Breast epithelium (tissue), 4 donors: ENCODE measurements around the gene SCD5. TPM values are rescaled to one million over a fixed set of nuclear protein-coding genes. Genes with fewer than 3 reads are reported as not detected.

Experiments
- DNase-seq, 2 donors: peaks; one replicate each; pipeline ENCODE4 v3.0.0-alpha.2; 2019; ENCODE audit warnings: low spot score in 2 of 2
- H3K27ac ChIP-seq, 2 donors: fragments of 200-600 bp; sonication (generic) in 1 of 2; one replicate each; pipeline ENCODE4 v1.5.1; 2016 to 2019; ENCODE audit warnings: mild to moderate bottlenecking in 1 of 2
- H3K27me3 ChIP-seq, 2 donors: fragments of 200-600 bp; sonication (generic) in 1 of 2; one replicate each; pipeline versions ENCODE4 v1.5.1 to v1.6.0; 2017 to 2019; ENCODE audit warnings: control low read depth in 1 of 2, mild to moderate bottlenecking in 1 of 2
- H3K36me3 ChIP-seq: fragments of 200-600 bp; one replicate; pipeline ENCODE4 v1.5.1; 2019
- H3K4me1 ChIP-seq, 2 donors: fragments of 200-600 bp; sonication (generic); one replicate each; pipeline ENCODE4 v1.5.1; 2016 to 2019; ENCODE audit warnings: control low read depth in 1 of 2
- H3K4me3 ChIP-seq, 3 donors: fragments of 200-600 bp; sonication (generic); 1 replicate in 2 of 3; 2 replicates in 1 of 3; pipeline ENCODE4 v1.5.1; 2016 to 2019; ENCODE audit warnings: mild to moderate bottlenecking in 3 of 3, moderate library complexity in 2 of 3
- H3K9me3 ChIP-seq, 2 donors: fragments of 200-600 bp; sonication (generic) in 1 of 2; one replicate each; pipeline ENCODE4 v1.5.1; 2016 to 2019; ENCODE audit warnings: control low read depth in 1 of 2
- CTCF ChIP-seq, 3 donors: fragments of 450-650 bp; IDR thresholded peaks; one replicate each; pipeline ENCODE4 v1.5.1; 2016 to 2017; ENCODE audit warnings: antibody characterized with exemption in 3 of 3, mild to moderate bottlenecking in 3 of 3, moderate library complexity in 3 of 3
- POLR2A ChIP-seq: fragments of 450-650 bp; IDR thresholded peaks from one replicate; pipeline ENCODE4 v1.6.1; 2016; ENCODE audit warnings: antibody characterized with exemption, mild to moderate bottlenecking, moderate library complexity
- POLR2AphosphoS5 ChIP-seq, 3 donors: sonication (generic); formaldehyde crosslinking; IDR thresholded peaks; one replicate each; pipeline ENCODE4 v1.6.1; 2017; ENCODE audit warnings: antibody characterized with exemption in 3 of 3
- intact Hi-C: fragments of 100-400 bp; cut with DNase I; formaldehyde crosslinking; loops from one replicate; pipeline ENCODE4 v1.15.1; 2023; ENCODE audit warnings: low total_unique reads
- total RNA-seq, 3 donors: library from RNA; depleted of rRNA; stranded (reverse); fragments of >200 nt; gene quantifications; one replicate each; pipeline ENCODE4 v1.1.0, GENCODE V29; 2016

The SCD5 gene
- total RNA-seq, 3 donors from 2014 or later = 9.8 to 17.0 (median 14.7) TPM

- intact Hi-C loops = no loop called here
- no peak for DNase-seq
- Histone ChIP-seq H3K9me3 (no peaks in the 10 kb centered on the region), H3K27ac (peak overlapping the region; percentile 34 to 60), H3K4me1 (no peaks in the 10 kb centered on the region), H3K27me3 (no peaks in the 10 kb centered on the region), H3K36me3 (no peaks in the 10 kb centered on the region), H3K4me3 (no peak overlapping the region)
- TF ChIP-seq POLR2A (no peak), CTCF (IDR thresholded peaks at IDR 0.05) (no peak), POLR2AphosphoS5 (IDR thresholded peaks at IDR 0.05) (no peak)
Measured at GRCh38 chr4:82706349-82707000, 92.1 kb downstream of the SCD5 start.

- H3K36me3 ChIP-seq = no peaks in the 10 kb centered on the region
- TF ChIP-seq CTCF (IDR thresholded peaks at IDR 0.05) (no peak), POLR2AphosphoS5 (IDR thresholded peaks at IDR 0.05) (no peak), POLR2A (no peak)
- intact Hi-C loops = no loop called here
- no peak overlapping the region for H3K4me3 ChIP-seq
- no peaks in the 10 kb centered on the region for H3K4me1 ChIP-seq
- peak overlapping the region; percentile 34 to 60 for H3K27ac ChIP-seq
- no peak for DNase-seq
- H3K27me3 ChIP-seq = no peaks in the 10 kb centered on the region
- no peaks in the 10 kb centered on the region for H3K9me3 ChIP-seq
Measured at GRCh38 chr4:82705928-82706300, 92.7 kb downstream of the SCD5 start.

- Histone ChIP-seq H3K27me3 (no peaks in the 10 kb centered on the region), H3K4me1 (no peaks in the 10 kb centered on the region), H3K9me3 (no peaks in the 10 kb centered on the region), H3K36me3 (no peaks in the 10 kb centered on the region), H3K27ac (no peak overlapping the region), H3K4me3 (no peak overlapping the region)
- intact Hi-C loops = no loop called here
- DNase-seq = no peak
- TF ChIP-seq POLR2AphosphoS5 (IDR thresholded peaks at IDR 0.05) (no peak), POLR2A (no peak), CTCF (IDR thresholded peaks at IDR 0.05) (no peak)
Measured at GRCh38 chr4:82705169-82705927, 93.2 kb downstream of the SCD5 start.

- no peak for DNase-seq
- Histone ChIP-seq H3K27ac (no peak overlapping the region), H3K9me3 (no peaks in the 10 kb centered on the region), H3K27me3 (no peaks in the 10 kb centered on the region), H3K4me3 (no peak overlapping the region), H3K4me1 (no peaks in the 10 kb centered on the region), H3K36me3 (no peaks in the 10 kb centered on the region)
- intact Hi-C loops = no loop called here
- no peak for TF ChIP-seq CTCF (IDR thresholded peaks at IDR 0.05)
- TF ChIP-seq POLR2AphosphoS5 (IDR thresholded peaks at IDR 0.05) = no peak
- TF ChIP-seq POLR2A = no peak
Measured at GRCh38 chr4:82704156-82704555, 94.4 kb downstream of the SCD5 start.

- H3K4me1 ChIP-seq = no peaks in the 10 kb centered on the region
- intact Hi-C loops = no loop called here
- no peak overlapping the region for H3K4me3 ChIP-seq
- no peaks in the 10 kb centered on the region for H3K27me3 ChIP-seq
- H3K27ac ChIP-seq = no peak overlapping the region
- no peaks in the 10 kb centered on the region for H3K36me3 ChIP-seq
- no peaks in the 10 kb centered on the region for H3K9me3 ChIP-seq
- DNase-seq = no peak
- TF ChIP-seq POLR2A (no peak), POLR2AphosphoS5 (IDR thresholded peaks at IDR 0.05) (no peak), CTCF (IDR thresholded peaks at IDR 0.05) (no peak)
Measured at GRCh38 chr4:82698412-82698811, 100.2 kb downstream of the SCD5 start.
